GM18507 (cell line): ENCODE results near the gene PRKAR1B.

ENCODE experiments used
- DNase-seq: peaks from one replicate; pipeline ENCODE4 v3.0.0; 2011; ENCODE audit warnings: low read depth; ENCODE audit not compliant: insufficient read length; ENCODE audit errors: extremely low spot score
- FAIRE-seq: peaks from 2 replicates; lab custom pipeline; 2011; peaks lifted over from hg19 to GRCh38; lab: Jason Lieb, UNC

PRKAR1B gene

GRCh38 chr7:571096-571717, 155.9 kb downstream of the PRKAR1B start:
- FAIRE-seq = no peak
- no peak for DNase-seq

- DNase-seq = no peak
- FAIRE-seq = no peak
Measured at GRCh38 chr7:570801-571070, 156.3 kb downstream of the PRKAR1B start.

GRCh38 chr7:569996-570800, 156.9 kb downstream of the PRKAR1B start:
- FAIRE-seq (no peak), DNase-seq (no peak)

- FAIRE-seq = no peak
Measured at GRCh38 chr7:569071-569855, 157.8 kb downstream of the PRKAR1B start.

GRCh38 chr7:568031-568951, 158.8 kb downstream of the PRKAR1B start:
- FAIRE-seq (no peak), DNase-seq (no peak)

More at GRCh38 chr7:569071-569855, 157.8 kb downstream of the PRKAR1B start:
- DNase-seq = no peak

GRCh38 chr7:567305-567883, 159.7 kb downstream of the PRKAR1B start:
- DNase-seq (no peak), FAIRE-seq (no peak)

GRCh38 chr7:566100-566499, 161.0 kb downstream of the PRKAR1B start:
- FAIRE-seq (no peak), DNase-seq (no peak)

- DNase-seq (no peak), FAIRE-seq (no peak)
Measured at GRCh38 chr7:564176-564865, 162.8 kb downstream of the PRKAR1B start.

- DNase-seq = no peak
- FAIRE-seq = no peak
Measured at GRCh38 chr7:563629-564170, 163.4 kb downstream of the PRKAR1B start.

GRCh38 chr7:562789-563628, 164.1 kb downstream of the PRKAR1B start:
- no peak for DNase-seq
- FAIRE-seq = no peak

- DNase-seq (no peak), FAIRE-seq (no peak)
Measured at GRCh38 chr7:562374-562675, 164.8 kb downstream of the PRKAR1B start.

GRCh38 chr7:561631-562373, 165.3 kb downstream of the PRKAR1B start:
- FAIRE-seq (no peak), DNase-seq (no peak)

- FAIRE-seq = no peak
- no peak for DNase-seq
Measured at GRCh38 chr7:560966-561630, 166.0 kb downstream of the PRKAR1B start.

- no peak for FAIRE-seq
- no peak for DNase-seq
Measured at GRCh38 chr7:559396-559705, 167.7 kb downstream of the PRKAR1B start.

- FAIRE-seq (no peak), DNase-seq (no peak)
Measured at GRCh38 chr7:557558-557881, 169.6 kb downstream of the PRKAR1B start.

- DNase-seq = no peak
- no peak for FAIRE-seq
Measured at GRCh38 chr7:556837-557557, 170.1 kb downstream of the PRKAR1B start.
